K562 (cell line): ENCODE measurements around the gene TMEM89. TPM values are rescaled to one million over a fixed set of nuclear protein-coding genes. Genes with fewer than 3 reads are reported as not detected.

Experiments used
- ATAC-seq: fragments of 200-7000 bp; cut with Tn5 transposase; 3 replicates; pipeline ENCODE4 v1.9.1; 2020; ENCODE audit warnings: moderate library complexity
- BruUV-seq: library from RNA; stranded (reverse); fragments of 400-500 nt; replicated peaks from 2 replicates; lab custom pipeline; 2021; lab: Mats Ljungman, UMichigan
- CTCF ChIA-PET: fragments of 300-600 bp; formaldehyde crosslinking; extraction: SDS; loops from one replicate; lab custom pipeline; 2021; ENCODE audit warnings: low intra/inter-chr PET ratio; lab: Yijun Ruan, JAX
- POLR2A ChIA-PET: fragments of 300-600, 350-650 bp; sonication (Branson Sonifier 250); formaldehyde crosslinking; extraction: SDS; loops from one replicate; lab custom pipeline; 2021; ENCODE audit warnings: antibody characterized with exemption, inconsistent platforms; lab: Yijun Ruan, JAX
- DNase-seq, 4 experiments: peaks; one replicate each; pipeline versions ENCODE4 v3.0.0 to v3.0.0-alpha.2; 2011 to 2018; ENCODE audit warnings: low spot score in 3 of 4, mixed read lengths in 3 of 4; ENCODE audit errors: extremely low read depth in 1 of 4
- FAIRE-seq: peaks from 2 replicates; lab custom pipeline; 2011; peaks lifted over from hg19 to GRCh38; lab: Jason Lieb, UNC
- H2AFZ ChIP-seq: 2 replicates; pipeline ENCODE4 v1.6.0; 2011; ENCODE audit warnings: low read depth, low read length, control low read depth, inconsistent platforms
- H3K27ac ChIP-seq: fragments of 200-600 bp; 3 replicates; pipeline ENCODE4 v1.8.0; 2011; ENCODE audit warnings: low read depth, mild to moderate bottlenecking, control low read depth, inconsistent platforms, low read length, moderate library complexity, mixed read lengths; ENCODE audit errors: extremely low read depth
- H3K27me3 ChIP-seq, 2 experiments: fragments of 300-600 bp in 1 of 2; 2 replicates in 1 of 2; 3 replicates in 1 of 2; pipeline versions ENCODE4 v1.6.0 to v1.8.0; 2011; ENCODE audit warnings: inconsistent platforms in 2 of 2, low read length in 2 of 2, mild to moderate bottlenecking in 1 of 2, mixed read lengths in 1 of 2, moderate library complexity in 1 of 2; ENCODE audit not compliant: control insufficient read depth in 2 of 2, insufficient read depth in 2 of 2
- H3K36me3 ChIP-seq: fragments of 300-600 bp; 3 replicates; pipeline ENCODE4 v1.8.0; 2011; ENCODE audit warnings: mild to moderate bottlenecking, low read length, inconsistent platforms; ENCODE audit not compliant: control insufficient read depth, insufficient read depth
- H3K4me1 ChIP-seq, 2 experiments: fragments of 200-600 bp in 1 of 2; replicated peaks in 1 of 2; 2 replicates in 1 of 2; 3 replicates in 1 of 2; pipeline versions ENCODE4 v1.5.1 to v1.8.0; 2011; ENCODE audit warnings: inconsistent platforms in 2 of 2, low read length in 2 of 2, mild to moderate bottlenecking in 1 of 2, mixed read lengths in 1 of 2, moderate library complexity in 1 of 2; ENCODE audit not compliant: control insufficient read depth in 2 of 2, insufficient read depth in 2 of 2
- H3K4me2 ChIP-seq: 2 replicates; pipeline ENCODE4 v1.6.1; 2011; ENCODE audit warnings: low read length, control low read depth, inconsistent platforms, mixed read lengths; ENCODE audit not compliant: insufficient read depth
- H3K4me3 ChIP-seq: fragments of 200-600 bp; sonication (generic), shearing (Covaris generic); 2 replicates; pipeline ENCODE4 v1.5.1; 2016; ENCODE audit warnings: control low read depth, inconsistent platforms
- H3K79me2 ChIP-seq: fragments of 200-600 bp; 3 replicates; pipeline ENCODE4 v1.8.0; 2011; ENCODE audit warnings: low read length, inconsistent platforms; ENCODE audit not compliant: control insufficient read depth, insufficient read depth
- H3K9ac ChIP-seq, 2 experiments: 2 replicates each; pipeline versions ENCODE4 v1.6.0 to v1.6.1; 2011; ENCODE audit warnings: low read depth in 2 of 2, low read length in 2 of 2, control low read depth in 1 of 2, inconsistent platforms in 1 of 2, mild to moderate bottlenecking in 1 of 2, mixed read lengths in 1 of 2; ENCODE audit not compliant: insufficient read depth in 1 of 2
- H3K9me1 ChIP-seq: one replicate; pipeline ENCODE4 v1.6.0; 2011; ENCODE audit warnings: inconsistent platforms, mild to moderate bottlenecking, low read length, moderate library complexity; ENCODE audit not compliant: control insufficient read depth, insufficient read depth
- H3K9me3 ChIP-seq: replicated peaks from 2 replicates; pipeline ENCODE4 v1.5.1; 2011; ENCODE audit warnings: low read depth, low read length, inconsistent platforms; ENCODE audit not compliant: control insufficient read depth, insufficient read depth
- H4K20me1 ChIP-seq: replicated peaks from 2 replicates; pipeline ENCODE4 v1.6.1; 2011; ENCODE audit warnings: low read length, inconsistent platforms, mixed read lengths; ENCODE audit not compliant: control insufficient read depth, insufficient read depth
- ATF4 ChIP-seq: fragments of 450-650 bp; formaldehyde crosslinking; IDR thresholded peaks from 2 replicates; pipeline ENCODE4 v1.4.0; 2022; ENCODE audit warnings: mild to moderate bottlenecking, moderate library complexity
- ELF1 ChIP-seq: fragments of 200-800 bp; sonication (Bioruptor generic); IDR thresholded peaks from 2 replicates; pipeline ENCODE4 v1.6.1; 2016; ENCODE audit warnings: missing genetic modification characterization, missing compliant biosample characterization
- GATA2 ChIP-seq: sonication (generic); formaldehyde crosslinking; IDR thresholded peaks from 2 replicates; pipeline ENCODE4 v1.4.0; 2020; ENCODE audit warnings: mild to moderate bottlenecking, missing genetic modification reagents
- MTA3 ChIP-seq: fragments of 450-650 bp; formaldehyde crosslinking; IDR thresholded peaks from 2 replicates; pipeline ENCODE4 v1.6.1; 2017; ENCODE audit warnings: mild to moderate bottlenecking, borderline replicate concordance
- PCBP1 ChIP-seq: fragments of 200-400 bp; formaldehyde crosslinking; IDR thresholded peaks from 2 replicates; pipeline ENCODE4 v1.6.1; 2018; ENCODE audit warnings: mild to moderate bottlenecking, low read depth, low read length; ENCODE audit not compliant: poor library complexity, severe bottlenecking
- REST ChIP-seq, 2 experiments: fragments of 450-650 bp; formaldehyde crosslinking in 1 of 2; IDR thresholded peaks; 2 replicates each; pipeline versions ENCODE4 v1.4.0 to v1.6.1; 2014 to 2020; ENCODE audit warnings: mild to moderate bottlenecking in 2 of 2, borderline replicate concordance in 1 of 2, low read depth in 1 of 2
- TBL1XR1 ChIP-seq, 2 experiments: IDR thresholded peaks; 2 replicates each; pipeline ENCODE4 v1.6.1; 2012; ENCODE audit warnings: improper control_type of control experiment in 2 of 2, low read length in 2 of 2, mild to moderate bottlenecking in 1 of 2
- THRB ChIP-seq: fragments of 450-650 bp; formaldehyde crosslinking; conservative IDR thresholded peaks from 2 replicates; pipeline ENCODE4 v1.4.0; 2022; ENCODE audit warnings: mild to moderate bottlenecking, missing genetic modification characterization
- ZNF23 ChIP-seq: fragments of 250-450 bp; sonication (Bioruptor Pico); IDR thresholded peaks from 2 replicates; pipeline ENCODE4 v1.4.0; 2020; ENCODE audit warnings: mild to moderate bottlenecking
- ZNF511 ChIP-seq: sonication (generic); formaldehyde crosslinking; IDR thresholded peaks from 2 replicates; pipeline ENCODE4 v1.8.0; 2022; ENCODE audit warnings: mild to moderate bottlenecking, missing genetic modification reagents
- WGBS: fragments of 100-300 bp; shearing (Covaris generic); methylation state at CpG from one replicate; pipeline ENCODE4 v1.1.6; 2016; ENCODE audit warnings: low coverage, mixed read lengths; ENCODE audit not compliant: insufficient coverage; ENCODE audit errors: missing lambda C conversion rate; 5-methylcytosine and 5-hydroxymethylcytosine counted together
- in situ Hi-C: fragments of 300-500 bp; cut with MboI; formaldehyde crosslinking; loops from 4 replicates; pipeline ENCODE4 v1.15.0; 2018; ENCODE audit warnings: inconsistent platforms, mixed read lengths
- intact Hi-C: fragments of 100-400 bp; cut with micrococcal nuclease; formaldehyde crosslinking; loops from 2 replicates; pipeline ENCODE4 v1.14.2; 2022
- polyA plus RNA-seq, 8 experiments: library from polyadenylated mRNA; depleted of rRNA in 4 of 8; stranded (reverse) in 5 of 8; unstranded in 3 of 8; fragments of >200 nt; fragmentation: Nextera tagmentation in 2 of 8; fragmentation: Illumina TruSeq in 1 of 8; extraction: Ambion mirVana in 2 of 8; extraction: Trizol in 1 of 8; gene quantifications; 2 replicates each; pipeline versions ENCODE4 v1.2.1 to v1.2.3, GENCODE V29; 2011 to 2014; ENCODE audit warnings: inconsistent platforms in 1 of 8, missing spikeins in 1 of 8
- total RNA-seq, 7 experiments: library from RNA; depleted of rRNA in 6 of 7; stranded (reverse); fragments of >200 nt in 6 of 7; fragmentation: Illumina TruSeq in 2 of 7; extraction: Trizol in 2 of 7; gene quantifications; 2 replicates each; pipeline versions ENCODE4 v1.2.1 to v1.2.3, GENCODE V29; 2011 to 2021; ENCODE audit warnings: low replicate concordance in 1 of 7

Gene TMEM89
- total and polyA plus RNA-seq, 9 of the 15 experiments (the other 6 are each of a cell fraction or from before 2014, with no cell fraction given): not detected

- FAIRE-seq (no peak), DNase-seq (peak in 1 of 4 experiments; percentile 27), ATAC-seq (0 out of 3 replicates have a peak, but pooled peaks have one; percentile 8)
- no peak overlapping the region for H2AFZ ChIP-seq
- ChIA-PET POLR2A (interaction anchor here (1.0 kb wide), 1 partner anchor 153 kb away, joined by 4 read pairs; no protein-coding TSS in a partner anchor), CTCF (no interaction called here)
- no peaks in the 10 kb centered on the region for H4K20me1 ChIP-seq
- H3K79me2 ChIP-seq: no peaks in the 10 kb centered on the region
- peaks cover 0 to 31% of the 10 kb centered on the region in 2 experiments; a peak in 3 of 5 replicates for H3K27me3 ChIP-seq
- no TSS peak for BruUV-seq
- H3K9me1 ChIP-seq: no peaks in the 10 kb centered on the region
- intact Hi-C loops (no loop called here), in situ Hi-C loops (no loop called here)
- 0 out of 3 replicates have a peak, but pooled peaks cover 4% of the 10 kb centered on the region for H3K36me3 ChIP-seq
- 18% methylated on average over 12 of the region's 21 CpGs for WGBS
- H3K9ac ChIP-seq: peak overlapping the region in 1 of 2 experiments; percentile 68; a peak in 2 of 4 replicates
- H3K27ac ChIP-seq: no peak overlapping the region
- H3K4me3 ChIP-seq: no peak overlapping the region
- no peak overlapping the region for H3K4me2 ChIP-seq
- H3K4me1 ChIP-seq: peaks cover 12 to 48% of the 10 kb centered on the region in 2 experiments; a peak in 4 of 5 replicates
- H3K9me3 ChIP-seq: no peaks in the 10 kb centered on the region
- TF ChIP-seq ZNF511 (CRISPR knock-in tag) (no peak), PCBP1 (no peak), ZNF23 (no peak), ELF1 (tag) (no peak), ATF4 (no peak), MTA3 (no peak), GATA2 (CRISPR knock-in tag) (no peak), THRB (CRISPR knock-in tag) (no peak), TBL1XR1 (IDR thresholded peaks at IDR 0.05; ENCODE audit: low read length in 2 of 2) (no peak), REST (IDR thresholded peaks at IDR 0.05; ENCODE audit: borderline replicate concordance) (0 out of 2 replicates have a peak, but pooled peaks have one; percentile 9), REST (CRISPR knock-in tag; IDR thresholded peaks at IDR 0.05; ENCODE audit: low read depth) (no peak)
Measured at GRCh38 chr3:48592519-48593087, 29.0 kb downstream of the TMEM89 start.
